Measurements from ENCODE around the gene IGSF23. TPM values are rescaled to one million over a fixed set of nuclear protein-coding genes. Genes with fewer than 3 reads are reported as not detected.

IGSF23 gene
- total and polyA plus RNA-seq, 2 of the 13 experiments (the other 11 are each of a cell fraction or from before 2014, with no cell fraction given) = 2.3 to 8.8 TPM

DNA sequence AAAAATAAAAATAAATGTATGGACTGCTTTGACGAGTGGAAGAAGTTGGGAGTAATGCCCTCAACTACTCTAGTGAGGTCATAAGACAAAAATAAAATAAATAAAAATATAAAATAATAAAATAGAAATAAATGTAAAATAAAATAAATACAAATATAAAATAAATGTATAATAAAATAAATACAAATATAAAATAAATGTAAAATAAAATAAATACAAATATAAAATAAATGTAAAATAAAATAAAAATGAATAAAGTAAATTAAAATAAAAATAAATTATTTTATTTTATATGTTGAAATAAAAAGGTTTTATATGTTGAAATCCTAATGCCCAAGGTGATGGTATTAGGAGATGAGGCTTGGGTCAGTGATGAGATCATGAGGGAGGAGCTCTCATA lies 20.1 kb upstream of the IGSF23 start:
- Histone ChIP-seq H2AFZ (ENCODE audit: low read length) (no peak overlapping the region), H3K4me1 (ENCODE audit: insufficient read depth, low read length) (peaks cover 77% of the 10 kb centered on the region), H3K9me3 (ENCODE audit: low read length) (no peaks in the 10 kb centered on the region), H3K4me3 (replicated peaks in 1 of 3; ENCODE audit: insufficient read depth in 1 of 3, low read depth in 2 of 3, low read length in 3 of 3) (no peak overlapping the region), H3K79me2 (ENCODE audit: insufficient read depth, low read length) (no peaks in the 10 kb centered on the region), H3K9ac (ENCODE audit: insufficient read depth, low read depth, low read length) (no peak overlapping the region), H3K36me3 (replicated peaks in 1 of 2; ENCODE audit: control insufficient read depth in 1 of 2, insufficient read depth in 2 of 2, low read length in 2 of 2) (no peaks in the 10 kb centered on the region), H3K27ac (ENCODE audit: extremely low read length, insufficient read depth, low read length) (no peak overlapping the region), H3K27me3 (ENCODE audit: control insufficient read depth in 1 of 2, insufficient read depth in 2 of 2, low read length in 2 of 2) (no peaks in the 10 kb centered on the region; a peak in 1 of 5 replicates), H3K4me2 (ENCODE audit: low read depth, low read length) (no peak overlapping the region), H4K20me1 (ENCODE audit: insufficient read depth, low read length) (no peaks in the 10 kb centered on the region)
- no peak for FAIRE-seq
- in situ Hi-C loops (cut with HindIII; ENCODE audit: extremely low pct_ligation_motif_present, low pct_unique_long_range_greater_than_20kb) = no loop called here
- TF ChIP-seq ESRRA (CRISPR knock-in tag; IDR thresholded peaks at IDR 0.05; ENCODE audit: low read depth) (no peak), ZNF274 (CRISPR knock-in tag; IDR thresholded peaks at IDR 0.05) (no peak), JUN (CRISPR knock-in tag; IDR thresholded peaks at IDR 0.05) (no peak), ZNF431 (CRISPR knock-in tag; IDR thresholded peaks at IDR 0.05; ENCODE audit: borderline replicate concordance, low read depth) (no peak), ATAD3A (CRISPR knock-in tag; IDR thresholded peaks at IDR 0.05) (no peak), ZNF777 (CRISPR knock-in tag; IDR thresholded peaks at IDR 0.05) (no peak), HES4 (CRISPR knock-in tag; IDR thresholded peaks at IDR 0.05; ENCODE audit: borderline replicate concordance) (no peak), KLF12 (CRISPR knock-in tag; IDR thresholded peaks at IDR 0.05; ENCODE audit: borderline replicate concordance) (no peak), ZNF558 (CRISPR knock-in tag; IDR thresholded peaks at IDR 0.05; ENCODE audit: borderline replicate concordance) (no peak), BORCS8-MEF2B (CRISPR knock-in tag; IDR thresholded peaks at IDR 0.05) (no peak)
- TF ChIP-seq, protein P1, sequence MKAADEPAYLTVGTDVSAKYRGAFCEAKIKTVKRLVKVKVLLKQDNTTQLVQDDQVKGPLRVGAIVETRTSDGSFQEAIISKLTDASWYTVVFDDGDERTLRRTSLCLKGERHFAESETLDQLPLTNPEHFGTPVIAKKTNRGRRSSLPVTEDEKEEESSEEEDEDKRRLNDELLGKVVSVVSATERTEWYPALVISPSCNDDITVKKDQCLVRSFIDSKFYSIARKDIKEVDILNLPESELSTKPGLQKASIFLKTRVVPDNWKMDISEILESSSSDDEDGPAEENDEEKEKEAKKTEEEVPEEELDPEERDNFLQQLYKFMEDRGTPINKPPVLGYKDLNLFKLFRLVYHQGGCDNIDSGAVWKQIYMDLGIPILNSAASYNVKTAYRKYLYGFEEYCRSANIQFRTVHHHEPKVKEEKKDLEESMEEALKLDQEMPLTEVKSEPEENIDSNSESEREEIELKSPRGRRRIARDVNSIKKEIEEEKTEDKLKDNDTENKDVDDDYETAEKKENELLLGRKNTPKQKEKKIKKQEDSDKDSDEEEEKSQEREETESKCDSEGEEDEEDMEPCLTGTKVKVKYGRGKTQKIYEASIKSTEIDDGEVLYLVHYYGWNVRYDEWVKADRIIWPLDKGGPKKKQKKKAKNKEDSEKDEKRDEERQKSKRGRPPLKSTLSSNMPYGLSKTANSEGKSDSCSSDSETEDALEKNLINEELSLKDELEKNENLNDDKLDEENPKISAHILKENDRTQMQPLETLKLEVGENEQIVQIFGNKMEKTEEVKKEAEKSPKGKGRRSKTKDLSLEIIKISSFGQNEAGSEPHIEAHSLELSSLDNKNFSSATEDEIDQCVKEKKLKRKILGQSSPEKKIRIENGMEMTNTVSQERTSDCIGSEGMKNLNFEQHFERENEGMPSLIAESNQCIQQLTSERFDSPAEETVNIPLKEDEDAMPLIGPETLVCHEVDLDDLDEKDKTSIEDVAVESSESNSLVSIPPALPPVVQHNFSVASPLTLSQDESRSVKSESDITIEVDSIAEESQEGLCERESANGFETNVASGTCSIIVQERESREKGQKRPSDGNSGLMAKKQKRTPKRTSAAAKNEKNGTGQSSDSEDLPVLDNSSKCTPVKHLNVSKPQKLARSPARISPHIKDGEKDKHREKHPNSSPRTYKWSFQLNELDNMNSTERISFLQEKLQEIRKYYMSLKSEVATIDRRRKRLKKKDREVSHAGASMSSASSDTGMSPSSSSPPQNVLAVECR (CRISPR knock-in tag; IDR thresholded peaks at IDR 0.05; ENCODE audit: borderline replicate concordance) = no peak
- TF ChIP-seq, protein P2, sequence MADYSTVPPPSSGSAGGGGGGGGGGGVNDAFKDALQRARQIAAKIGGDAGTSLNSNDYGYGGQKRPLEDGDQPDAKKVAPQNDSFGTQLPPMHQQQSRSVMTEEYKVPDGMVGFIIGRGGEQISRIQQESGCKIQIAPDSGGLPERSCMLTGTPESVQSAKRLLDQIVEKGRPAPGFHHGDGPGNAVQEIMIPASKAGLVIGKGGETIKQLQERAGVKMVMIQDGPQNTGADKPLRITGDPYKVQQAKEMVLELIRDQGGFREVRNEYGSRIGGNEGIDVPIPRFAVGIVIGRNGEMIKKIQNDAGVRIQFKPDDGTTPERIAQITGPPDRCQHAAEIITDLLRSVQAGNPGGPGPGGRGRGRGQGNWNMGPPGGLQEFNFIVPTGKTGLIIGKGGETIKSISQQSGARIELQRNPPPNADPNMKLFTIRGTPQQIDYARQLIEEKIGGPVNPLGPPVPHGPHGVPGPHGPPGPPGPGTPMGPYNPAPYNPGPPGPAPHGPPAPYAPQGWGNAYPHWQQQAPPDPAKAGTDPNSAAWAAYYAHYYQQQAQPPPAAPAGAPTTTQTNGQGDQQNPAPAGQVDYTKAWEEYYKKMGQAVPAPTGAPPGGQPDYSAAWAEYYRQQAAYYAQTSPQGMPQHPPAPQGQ (CRISPR knock-in tag; IDR thresholded peaks at IDR 0.05; ENCODE audit: borderline replicate concordance) = no peak
- TF ChIP-seq, protein P3, sequence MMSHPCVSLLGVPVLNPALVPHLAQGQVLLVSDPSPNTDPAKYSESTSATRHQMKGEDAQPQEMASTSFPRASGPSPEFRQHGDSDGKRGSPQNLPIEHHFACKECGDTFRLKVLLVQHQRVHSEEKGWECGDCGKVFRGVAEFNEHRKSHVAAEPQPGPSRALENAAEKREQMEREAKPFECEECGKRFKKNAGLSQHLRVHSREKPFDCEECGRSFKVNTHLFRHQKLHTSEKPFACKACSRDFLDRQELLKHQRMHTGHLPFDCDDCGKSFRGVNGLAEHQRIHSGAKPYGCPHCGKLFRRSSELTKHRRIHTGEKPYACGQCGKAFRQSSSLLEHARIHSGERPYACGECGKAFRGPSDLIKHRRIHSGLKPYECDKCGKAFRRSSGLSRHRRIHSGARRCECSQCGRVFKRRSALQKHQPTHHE (CRISPR knock-in tag; IDR thresholded peaks at IDR 0.05; ENCODE audit: borderline replicate concordance) = no peak
- TF ChIP-seq, protein P4, sequence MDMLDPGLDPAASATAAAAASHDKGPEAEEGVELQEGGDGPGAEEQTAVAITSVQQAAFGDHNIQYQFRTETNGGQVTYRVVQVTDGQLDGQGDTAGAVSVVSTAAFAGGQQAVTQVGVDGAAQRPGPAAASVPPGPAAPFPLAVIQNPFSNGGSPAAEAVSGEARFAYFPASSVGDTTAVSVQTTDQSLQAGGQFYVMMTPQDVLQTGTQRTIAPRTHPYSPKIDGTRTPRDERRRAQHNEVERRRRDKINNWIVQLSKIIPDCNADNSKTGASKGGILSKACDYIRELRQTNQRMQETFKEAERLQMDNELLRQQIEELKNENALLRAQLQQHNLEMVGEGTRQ (IDR thresholded peaks at IDR 0.05; ENCODE audit: low read depth, low read length) = no peak
- TF ChIP-seq, protein P4 (CRISPR knock-in tag; IDR thresholded peaks at IDR 0.05; ENCODE audit: borderline replicate concordance) = no peak
- ATAC-seq = no peak
- ChIA-PET CTCF (ENCODE audit: low intra/inter-chr PET ratio, low total read pairs) (no interaction called here), POLR2A (interaction anchor here (4.0 kb wide), 1 partner anchor 21 kb away, joined by 35 read pairs; the partner anchor contains the start of gene IGSF23)
- no peak for DNase-seq (ENCODE audit: low spot score)
- WGBS (ENCODE audit: low lambda C conversion rate) = 92% methylated on average over 1 of the region's 1 CpG
- no TSS peak for BruUV-seq (replicated peaks)
- intact Hi-C loops (cut with micrococcal nuclease; ENCODE audit: unreplicated experiment) = no loop called here
